NB4 (cell line): ENCODE results near the gene UBLCP1.

ENCODE experiments used
- MAX ChIP-seq: IDR thresholded peaks from 2 replicates; pipeline ENCODE4 v1.6.1; 2011; ENCODE audit warnings: low read depth, low read length
- POLR2A ChIP-seq: IDR thresholded peaks from 2 replicates; pipeline ENCODE4 v1.6.1; 2011; ENCODE audit warnings: mild to moderate bottlenecking; ENCODE audit not compliant: insufficient read length; ENCODE audit errors: extremely low read depth
- TF ChIP-seq, protein P1 (sequence below): IDR thresholded peaks from one replicate; pipeline ENCODE4 v1.5.1; 2012; ENCODE audit warnings: low read depth, low read length

DNA sequence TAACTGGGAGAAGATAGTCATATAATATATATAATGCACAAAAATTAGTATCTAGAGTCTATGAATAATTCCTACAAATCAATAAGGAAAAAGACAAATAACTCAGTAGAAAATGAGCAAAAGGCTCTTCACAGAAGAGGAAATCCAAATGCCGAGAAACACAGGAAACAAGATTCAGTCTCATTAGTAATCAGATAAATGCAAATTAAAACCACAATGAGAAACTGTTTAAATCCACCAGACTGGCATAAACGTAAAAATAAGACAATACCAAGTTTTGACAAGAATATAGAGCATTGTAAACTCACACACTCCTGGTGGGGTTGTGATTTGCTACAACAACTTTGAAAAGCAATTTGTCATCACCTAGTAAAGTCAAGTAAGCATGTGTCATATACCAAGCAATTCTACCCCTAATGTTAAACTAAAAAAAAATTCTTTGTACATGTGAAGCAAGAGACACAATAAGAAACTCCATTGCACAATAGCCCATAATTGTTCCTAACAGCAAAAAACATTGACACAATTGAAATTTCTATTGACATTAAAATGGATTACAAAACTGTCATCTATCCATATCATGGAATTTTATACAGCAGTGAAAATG is 21.0 kb upstream of the UBLCP1 start:
- TF ChIP-seq, protein P1, sequence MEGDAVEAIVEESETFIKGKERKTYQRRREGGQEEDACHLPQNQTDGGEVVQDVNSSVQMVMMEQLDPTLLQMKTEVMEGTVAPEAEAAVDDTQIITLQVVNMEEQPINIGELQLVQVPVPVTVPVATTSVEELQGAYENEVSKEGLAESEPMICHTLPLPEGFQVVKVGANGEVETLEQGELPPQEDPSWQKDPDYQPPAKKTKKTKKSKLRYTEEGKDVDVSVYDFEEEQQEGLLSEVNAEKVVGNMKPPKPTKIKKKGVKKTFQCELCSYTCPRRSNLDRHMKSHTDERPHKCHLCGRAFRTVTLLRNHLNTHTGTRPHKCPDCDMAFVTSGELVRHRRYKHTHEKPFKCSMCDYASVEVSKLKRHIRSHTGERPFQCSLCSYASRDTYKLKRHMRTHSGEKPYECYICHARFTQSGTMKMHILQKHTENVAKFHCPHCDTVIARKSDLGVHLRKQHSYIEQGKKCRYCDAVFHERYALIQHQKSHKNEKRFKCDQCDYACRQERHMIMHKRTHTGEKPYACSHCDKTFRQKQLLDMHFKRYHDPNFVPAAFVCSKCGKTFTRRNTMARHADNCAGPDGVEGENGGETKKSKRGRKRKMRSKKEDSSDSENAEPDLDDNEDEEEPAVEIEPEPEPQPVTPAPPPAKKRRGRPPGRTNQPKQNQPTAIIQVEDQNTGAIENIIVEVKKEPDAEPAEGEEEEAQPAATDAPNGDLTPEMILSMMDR, result no peak
- TF ChIP-seq POLR2A, result no peak
- TF ChIP-seq MAX, result no peak
